HG02759 (cell line): Measurements from ENCODE around the gene MYO1D.
"Not testable (repeated sequence)": the region's sequence is repeated elsewhere in the genome, so short reads cannot be mapped to it uniquely, and the experiment has no call there.

Experiments
- ATAC-seq: cut with Tn5 transposase; IDR thresholded peaks from one replicate; pipeline ENCODE4 v1.9.1; 2021; ENCODE audit warnings: mild to moderate bottlenecking, moderate library complexity; ENCODE audit not compliant: unreplicated experiment

Gene MYO1D

DNA sequence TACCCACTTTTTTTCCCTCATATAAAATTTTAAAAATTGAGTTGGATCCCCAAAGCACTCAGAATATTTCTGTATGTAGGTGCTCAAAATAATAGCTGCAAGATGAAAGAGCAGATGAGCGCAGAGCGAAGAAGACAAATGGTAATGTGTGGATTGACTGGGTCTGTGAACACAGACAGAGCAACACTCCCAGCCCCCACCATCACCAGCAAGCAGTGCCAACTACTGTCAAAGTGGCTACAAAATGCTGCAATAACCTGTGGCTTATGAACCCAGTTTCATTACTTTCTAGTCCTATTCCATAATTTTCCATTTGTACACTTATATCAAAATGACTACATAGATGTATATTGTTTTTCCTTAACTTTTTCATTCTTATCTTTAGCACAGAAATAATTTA lies 137.2 kb downstream of the MYO1D start:
- ATAC-seq, result no peak

DNA sequence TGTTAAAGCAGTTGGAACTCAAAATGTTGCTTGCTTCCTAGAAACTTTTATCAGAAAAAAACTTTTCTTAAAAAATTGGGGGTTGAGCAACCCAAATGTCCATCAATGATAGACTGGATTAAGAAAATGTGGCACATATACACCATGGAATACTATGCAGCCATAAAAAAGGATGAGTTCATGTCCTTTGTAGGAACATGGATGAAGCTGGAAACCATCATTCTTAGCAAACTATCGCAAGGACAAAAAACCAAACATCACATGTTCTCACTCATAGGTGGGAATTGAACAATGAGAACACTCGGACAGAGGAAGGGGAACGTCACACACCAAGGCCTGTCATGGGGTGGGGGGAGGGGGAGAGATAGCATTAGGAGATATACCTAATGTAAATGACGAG lies 137.8 kb downstream of the MYO1D start:
- not testable (repeated sequence) for ATAC-seq

DNA sequence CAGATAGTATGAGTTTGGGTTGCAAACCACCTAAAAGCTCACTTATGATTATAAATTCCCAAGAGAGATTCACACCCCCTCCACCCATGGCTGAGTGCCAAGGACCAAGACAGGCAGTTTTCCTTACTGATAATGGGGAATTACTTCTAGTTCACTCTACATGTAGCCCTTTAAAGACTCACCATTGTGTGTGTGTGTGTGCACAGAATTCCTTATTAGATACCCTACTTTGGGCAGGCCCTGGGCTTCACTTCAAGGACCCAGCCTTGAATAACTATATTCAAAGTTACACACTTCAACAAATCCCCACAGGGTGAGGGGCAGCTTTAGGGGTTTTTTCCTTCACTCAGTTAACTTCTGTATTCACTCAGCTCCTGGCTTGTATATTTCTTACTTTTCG lies 143.5 kb downstream of the MYO1D start:
- no peak for ATAC-seq

DNA sequence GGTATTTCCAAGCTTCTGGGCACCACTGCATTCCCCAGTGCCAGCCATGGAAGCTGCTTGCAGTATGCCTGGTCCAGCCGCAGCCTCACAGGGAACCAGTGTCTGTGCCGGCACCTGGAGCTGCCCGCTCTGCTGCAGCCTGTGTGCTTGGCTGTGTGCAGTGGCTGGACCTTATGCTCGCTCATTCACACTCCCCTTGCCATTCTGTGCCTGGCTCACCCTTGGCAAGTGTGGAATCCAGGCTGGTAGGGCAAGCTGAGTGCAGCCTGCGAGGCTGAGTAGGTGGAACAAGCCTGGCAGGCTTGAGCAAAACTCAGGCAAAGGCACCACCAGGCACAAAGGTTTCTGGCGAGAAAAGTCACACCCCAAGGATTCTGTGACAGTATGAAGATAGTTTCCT lies 144.0 kb downstream of the MYO1D start:
- ATAC-seq, result no peak

DNA sequence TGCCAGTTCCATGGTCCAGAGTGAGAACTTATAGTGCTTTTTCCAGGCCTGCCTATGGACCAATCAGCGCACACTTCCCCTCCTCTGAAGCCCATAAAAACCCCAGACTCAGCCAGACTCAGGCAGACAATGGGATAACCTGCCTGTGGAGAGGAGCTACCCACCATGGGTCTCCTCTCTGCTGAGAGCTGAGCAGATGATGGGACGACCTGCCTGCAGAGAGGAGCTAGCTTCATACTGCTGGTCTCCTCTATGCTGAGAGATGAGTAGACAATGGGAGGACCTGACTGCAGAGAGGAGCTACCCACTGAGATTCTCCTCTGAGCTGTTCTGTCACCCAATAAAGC lies 144.7 kb downstream of the MYO1D start:
- ATAC-seq, result no peak

DNA sequence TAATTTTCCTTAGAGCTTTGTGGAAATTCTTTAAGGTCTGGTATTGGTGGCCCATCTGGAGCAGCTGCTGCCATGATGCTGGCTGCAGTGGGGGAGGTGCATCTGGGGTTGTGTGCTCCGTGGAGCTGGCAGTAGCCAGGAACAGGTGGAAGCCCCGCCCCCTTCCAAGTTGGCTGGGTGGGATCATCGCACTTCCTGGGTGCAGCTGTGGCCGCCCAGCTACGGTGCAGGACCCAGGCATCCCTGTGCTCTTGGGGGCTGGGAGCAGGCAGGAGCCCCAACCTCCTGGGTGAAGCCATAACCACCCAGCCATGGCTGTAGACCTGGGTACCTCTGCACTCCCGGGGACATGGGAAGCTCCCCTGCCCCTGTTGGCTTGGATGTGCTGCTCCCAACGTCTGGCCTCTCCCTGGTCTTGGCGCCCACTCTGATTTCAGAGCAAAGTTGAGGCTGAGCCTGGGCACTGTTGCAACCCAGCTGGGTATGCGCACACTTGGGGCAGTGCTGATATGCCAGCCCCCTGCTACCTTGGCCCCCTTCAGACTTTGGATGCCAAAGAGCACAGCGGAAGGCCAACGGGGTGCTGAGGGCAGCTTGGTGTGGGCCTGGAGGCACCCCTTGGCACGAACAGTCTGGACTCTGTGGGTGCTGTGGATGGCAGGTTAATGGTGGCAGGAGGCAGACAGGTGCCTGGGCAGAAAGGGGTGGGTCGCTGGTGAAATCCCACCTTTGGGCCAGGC lies 145.2 kb downstream of the MYO1D start:
- ATAC-seq, result no peak

DNA sequence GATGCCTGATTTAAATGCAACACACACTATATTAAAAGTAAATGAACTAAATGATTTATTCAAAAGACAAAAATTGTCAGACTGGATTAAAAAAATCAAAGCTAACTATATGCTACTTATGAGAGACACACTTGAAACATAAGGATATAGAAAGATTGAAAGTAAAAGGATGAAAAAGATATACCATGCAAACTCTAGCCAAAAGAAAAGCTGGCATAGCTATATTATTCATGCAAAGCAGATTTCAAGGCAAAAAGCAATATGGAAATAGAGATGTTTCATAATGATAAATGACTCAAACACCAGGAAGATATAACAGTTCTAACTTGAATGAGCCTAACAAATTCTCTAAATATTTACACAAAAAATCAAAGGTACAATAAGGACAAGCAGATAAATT lies 149.2 kb downstream of the MYO1D start:
- ATAC-seq, result no peak

DNA sequence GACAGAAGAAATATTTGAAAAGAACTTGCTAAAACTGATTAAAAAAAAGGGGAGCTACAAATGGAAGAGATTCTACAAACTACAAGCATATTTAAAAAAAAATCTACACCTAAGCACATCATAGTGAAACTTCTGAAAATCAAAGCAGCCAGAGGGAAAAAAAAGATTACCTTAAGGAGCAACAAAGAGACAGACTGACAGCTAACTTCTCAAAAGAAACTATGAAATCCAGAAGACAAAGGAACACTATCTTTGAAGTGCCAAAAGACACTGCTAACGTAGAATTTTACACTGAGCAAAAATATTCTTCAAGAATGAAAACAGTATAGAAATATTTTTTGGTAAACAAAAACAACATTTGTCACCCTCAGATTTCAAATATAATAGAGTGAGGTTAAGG lies 151.2 kb downstream of the MYO1D start:
- ATAC-seq, result no peak

DNA sequence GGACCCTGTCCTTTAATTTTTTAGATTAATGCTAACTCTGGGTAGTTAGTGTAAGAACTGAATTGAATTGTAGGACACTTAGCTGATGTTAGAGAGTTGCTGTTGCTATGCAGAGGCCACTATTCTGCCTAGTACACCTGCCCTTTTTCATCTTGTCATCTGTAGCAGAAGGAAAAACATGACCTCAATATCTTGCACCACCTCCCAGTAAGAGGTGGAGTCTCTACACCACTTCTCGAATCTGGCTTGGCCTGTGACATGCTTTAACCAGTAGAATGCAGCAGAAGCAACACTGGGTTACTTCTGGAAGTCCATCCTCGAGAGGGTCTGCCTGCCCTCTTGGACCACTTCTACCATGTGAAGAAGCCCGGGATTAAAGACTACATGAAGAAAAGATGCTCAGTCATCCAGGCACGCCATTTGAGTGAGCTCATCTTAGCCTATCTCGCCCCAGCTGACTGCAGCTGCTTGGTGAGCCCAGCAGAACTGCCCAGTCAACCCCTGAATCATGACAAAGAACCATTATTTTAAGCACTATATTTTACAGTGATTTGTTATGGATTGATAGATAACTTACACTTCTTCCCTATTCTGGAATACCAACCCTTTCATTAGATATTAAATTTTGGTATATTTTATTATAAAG lies 153.5 kb downstream of the MYO1D start:
- ATAC-seq, result no peak

DNA sequence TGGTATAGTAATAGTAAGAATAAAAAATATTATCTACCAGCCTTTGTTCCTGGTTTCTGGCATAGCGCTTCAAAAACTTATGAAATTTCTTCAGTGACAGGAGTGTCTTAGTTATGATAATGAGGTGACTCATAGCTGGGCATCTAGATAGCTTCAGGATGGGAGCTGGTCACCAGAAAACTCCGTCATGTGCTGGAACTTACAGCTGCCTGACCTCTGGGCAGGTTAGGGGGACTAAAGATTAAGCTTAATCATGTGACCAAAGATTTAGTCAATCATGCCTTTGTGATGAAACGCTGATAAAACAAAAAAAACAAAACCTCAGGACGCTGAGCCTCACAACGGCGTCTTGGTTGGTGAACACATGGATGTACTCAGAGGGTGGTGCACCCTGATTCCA lies 154.2 kb downstream of the MYO1D start:
- no peak for ATAC-seq

DNA sequence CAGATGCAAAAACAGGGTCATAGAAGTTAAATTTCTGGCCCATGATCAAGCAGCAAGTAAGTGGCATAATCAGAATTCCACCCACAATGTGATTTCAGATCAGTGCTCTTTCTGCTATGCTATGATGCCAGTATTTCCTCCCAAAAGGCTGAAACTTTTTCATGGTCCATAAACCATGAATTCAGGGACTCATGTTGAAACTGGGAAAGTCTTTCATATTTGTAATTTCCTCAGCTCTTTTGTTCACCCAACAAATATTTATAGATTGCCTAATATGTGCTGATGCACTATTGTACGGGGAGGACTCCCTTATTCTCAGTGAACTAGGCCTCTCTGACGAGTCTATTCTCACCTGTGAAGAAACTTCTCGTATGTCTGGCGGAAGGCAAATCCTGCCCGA lies 156.3 kb downstream of the MYO1D start:
- no peak for ATAC-seq

DNA sequence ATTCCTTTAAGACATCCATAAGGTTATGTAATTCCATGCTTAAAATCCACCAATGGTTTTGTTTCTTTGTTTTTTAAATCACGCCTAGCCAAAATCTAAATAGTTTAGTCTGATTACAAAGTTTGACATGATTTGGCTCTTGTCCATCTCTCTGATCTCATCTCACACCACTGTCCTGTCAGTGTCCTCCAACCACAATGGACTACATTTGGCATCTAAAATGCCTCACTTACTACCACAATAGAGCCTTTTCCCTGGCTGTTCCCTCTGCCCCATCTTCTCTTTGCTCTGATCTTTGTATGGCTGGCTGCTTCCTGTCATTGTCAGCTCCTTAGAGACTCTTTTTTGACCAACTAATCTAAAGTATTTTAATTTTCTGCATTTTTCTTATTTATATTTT lies 157.2 kb downstream of the MYO1D start:
- ATAC-seq, result no peak

DNA sequence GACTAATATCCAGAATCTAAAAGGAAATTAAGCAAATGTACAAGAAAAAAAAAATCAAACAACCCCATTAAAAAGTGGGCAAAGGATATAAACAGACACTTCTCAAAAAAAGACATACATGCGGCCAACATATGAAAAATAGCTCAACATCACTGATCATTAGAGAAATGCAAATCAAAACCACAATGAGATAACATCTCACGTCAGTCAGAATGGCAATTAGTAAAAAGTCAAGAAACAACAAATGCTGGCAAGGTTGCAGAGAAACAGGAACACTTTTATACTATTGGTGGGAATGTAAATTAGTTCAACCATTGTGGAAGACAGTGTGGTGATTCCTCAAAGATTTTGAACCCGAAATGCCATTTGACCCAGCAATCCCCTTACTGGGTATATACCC lies 162.0 kb downstream of the MYO1D start:
- not testable (repeated sequence) for ATAC-seq

DNA sequence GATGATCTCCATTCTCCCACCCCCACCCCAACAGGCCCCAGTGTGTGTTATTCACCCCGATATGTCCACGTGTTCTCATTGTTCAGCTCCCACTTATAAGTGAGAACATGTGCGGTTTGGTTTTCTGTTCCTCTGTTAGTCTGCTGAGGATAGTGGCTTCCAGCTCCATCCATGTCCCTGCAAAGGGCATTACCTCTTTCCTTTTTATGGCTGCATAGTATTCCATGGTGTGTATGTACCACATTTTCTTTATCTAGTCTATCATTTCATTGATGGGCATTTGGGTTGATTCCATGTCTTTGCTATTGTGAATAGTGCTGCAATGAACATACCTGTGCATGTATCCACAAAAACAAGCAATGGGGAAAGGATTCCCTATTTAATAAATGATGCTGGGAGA lies 162.7 kb downstream of the MYO1D start:
- ATAC-seq, result not testable (repeated sequence)

DNA sequence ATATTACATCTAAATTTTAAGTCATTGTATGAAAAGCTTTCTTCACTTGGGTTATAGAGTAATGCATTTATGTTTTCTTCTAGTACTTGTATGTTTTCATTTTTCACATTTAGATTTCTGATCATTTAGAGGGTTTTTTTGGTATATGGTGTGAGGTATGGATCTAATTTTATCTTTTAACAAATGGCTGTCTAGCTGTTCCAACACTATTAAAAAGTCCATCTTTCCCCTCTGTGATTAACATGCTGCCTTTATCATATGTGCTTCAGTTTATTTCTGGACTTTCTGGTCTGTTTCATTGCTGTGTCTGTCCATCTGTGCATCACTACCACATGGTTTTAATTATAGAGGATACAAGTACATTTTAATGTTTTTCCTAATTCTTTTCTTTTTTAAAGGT lies 163.8 kb downstream of the MYO1D start:
- no peak for ATAC-seq

DNA sequence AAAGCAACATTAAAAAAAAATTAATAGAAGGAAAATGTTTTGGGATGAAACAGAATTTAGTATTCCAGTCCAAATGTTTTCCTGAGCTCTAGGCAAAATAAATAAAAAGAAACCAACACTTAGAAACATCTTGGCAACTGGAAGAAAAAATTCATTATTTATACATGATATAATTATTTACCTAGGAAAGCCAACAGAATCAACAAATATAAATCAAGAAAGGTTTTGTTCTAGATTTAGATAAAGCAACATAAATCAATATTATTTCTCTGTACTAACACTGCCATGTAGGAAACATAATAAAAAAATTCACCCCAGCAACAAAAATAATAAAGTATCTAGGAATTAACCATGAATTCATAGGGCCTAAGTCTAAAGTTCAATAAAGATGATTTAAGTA lies 167.4 kb downstream of the MYO1D start:
- no peak for ATAC-seq

DNA sequence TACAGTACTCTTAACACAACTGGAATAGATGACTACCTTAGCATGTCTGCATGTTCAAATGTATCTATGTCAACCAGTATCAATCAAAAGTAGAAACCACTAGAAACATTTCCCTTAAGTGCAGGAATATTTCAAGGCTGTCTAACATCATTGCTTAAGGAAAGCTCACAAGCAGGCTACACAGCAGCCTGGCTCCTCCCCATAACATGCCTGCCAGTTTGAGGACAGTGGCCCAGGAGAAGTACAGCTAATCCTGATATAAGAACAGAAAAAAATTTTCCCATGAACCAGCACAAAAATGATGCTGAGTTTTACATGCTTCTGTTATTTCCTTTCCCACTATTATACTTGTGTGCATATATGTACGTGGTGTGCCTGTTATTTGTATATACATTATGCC lies 175.1 kb downstream of the MYO1D start:
- ATAC-seq, result no peak

DNA sequence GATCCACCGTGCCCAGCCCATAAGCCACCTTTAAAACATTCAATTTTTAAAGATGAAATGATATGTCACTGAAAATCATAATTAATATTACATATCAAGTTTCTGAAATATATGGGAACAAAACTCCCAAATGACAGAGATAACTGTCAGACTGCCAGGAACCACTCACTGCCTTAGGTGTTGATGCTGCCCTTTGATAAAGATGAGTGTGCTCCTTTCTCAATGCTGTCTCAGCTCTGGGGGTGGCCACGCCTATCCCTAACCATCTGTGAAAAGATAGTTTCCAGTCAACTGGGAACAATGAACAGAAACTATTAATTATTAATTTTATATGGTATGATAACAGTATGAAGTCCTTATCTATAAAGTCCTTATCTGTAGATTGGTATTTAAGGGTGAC lies 177.7 kb downstream of the MYO1D start:
- no peak for ATAC-seq

DNA sequence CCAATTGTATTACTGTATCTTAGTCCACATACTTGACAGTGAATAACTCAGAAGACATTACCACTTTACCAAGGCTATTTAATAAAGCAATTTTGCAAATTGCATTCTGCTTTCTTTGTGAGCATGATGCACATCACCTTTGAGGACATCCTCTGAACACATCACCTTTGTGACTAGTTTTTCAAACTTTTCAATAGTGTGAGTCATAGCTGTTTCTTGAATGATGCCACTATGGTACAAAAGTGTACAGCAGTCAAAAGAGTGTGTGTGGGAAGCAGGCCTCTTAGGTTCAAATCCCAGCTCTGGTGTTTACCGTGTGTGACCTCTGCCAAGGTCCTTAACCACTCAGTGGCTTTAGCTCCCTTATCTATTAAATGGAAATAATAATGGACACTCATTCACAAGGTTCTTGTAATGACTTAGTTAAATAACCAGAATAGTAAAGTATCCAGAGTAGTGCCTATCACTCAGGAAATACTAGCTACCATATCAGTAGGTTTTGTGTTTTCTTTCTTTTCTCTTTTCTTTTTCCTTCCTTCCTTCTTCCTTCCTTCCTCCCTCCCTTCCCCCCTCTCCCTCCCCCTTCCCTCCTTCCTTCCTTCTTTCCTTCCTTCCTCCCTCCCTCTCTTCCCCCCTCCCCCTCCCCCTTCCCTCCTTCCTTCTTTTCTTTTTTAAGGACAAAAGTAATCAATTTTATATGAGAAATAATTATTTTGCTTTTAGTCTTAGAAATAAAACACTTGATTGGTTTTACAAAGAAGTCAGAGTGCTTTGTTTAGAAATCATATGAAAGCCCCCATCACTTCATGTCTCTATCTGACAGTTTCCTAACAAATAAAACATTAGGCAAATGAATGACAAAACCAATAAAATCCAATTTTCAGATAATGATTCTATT lies 178.9 kb downstream of the MYO1D start:
- ATAC-seq, result no peak

DNA sequence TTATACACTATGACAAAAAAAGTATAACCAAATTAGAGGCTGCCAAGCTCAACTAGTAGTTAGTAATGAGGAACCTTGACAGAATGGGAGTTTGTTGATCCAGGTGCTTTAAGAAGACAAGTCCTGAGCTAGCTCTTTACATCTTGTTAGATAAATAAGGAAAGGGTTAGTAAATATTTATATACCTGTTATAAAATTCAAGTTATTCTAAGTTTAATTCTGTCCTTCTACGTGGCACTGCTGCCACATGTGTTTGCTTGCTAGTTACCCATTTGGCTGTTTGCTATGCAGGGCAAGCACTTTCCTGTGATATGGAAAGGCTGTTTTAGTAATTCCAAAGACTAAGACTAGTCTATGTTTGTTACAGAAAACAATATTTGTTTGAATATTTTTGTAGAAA lies 180.5 kb downstream of the MYO1D start:
- no peak for ATAC-seq

DNA sequence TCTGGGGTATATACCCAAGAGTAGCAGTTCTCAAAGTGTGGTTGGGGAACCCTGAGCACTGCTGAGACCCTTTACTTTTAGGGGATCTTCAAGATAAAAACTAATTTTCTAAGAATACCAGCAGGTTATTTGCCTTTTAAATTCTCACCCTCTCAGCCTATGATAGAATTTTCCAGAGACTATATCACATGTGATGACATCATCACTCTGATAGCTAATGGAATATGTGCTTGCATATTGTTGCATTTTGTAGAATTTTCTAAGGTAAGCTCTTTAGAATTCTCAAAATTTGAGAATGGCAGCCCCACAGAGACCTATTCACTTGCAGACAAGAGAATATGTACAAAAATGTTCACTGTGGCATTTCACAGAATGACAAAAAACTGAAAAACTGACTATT lies 181.1 kb downstream of the MYO1D start:
- no peak for ATAC-seq
